ENCODE measurements around the gene KDM2B.

The KDM2B gene

GRCh38 chr12:121444842-121445202 lies 136.0 kb downstream of the KDM2B start:
- TF ChIP-seq CTCF (IDR thresholded peaks at IDR 0.05; ENCODE audit: low read depth, low read length): no peak
- DNase-seq (ENCODE audit: extremely low read depth, low read depth): no peak

DNA sequence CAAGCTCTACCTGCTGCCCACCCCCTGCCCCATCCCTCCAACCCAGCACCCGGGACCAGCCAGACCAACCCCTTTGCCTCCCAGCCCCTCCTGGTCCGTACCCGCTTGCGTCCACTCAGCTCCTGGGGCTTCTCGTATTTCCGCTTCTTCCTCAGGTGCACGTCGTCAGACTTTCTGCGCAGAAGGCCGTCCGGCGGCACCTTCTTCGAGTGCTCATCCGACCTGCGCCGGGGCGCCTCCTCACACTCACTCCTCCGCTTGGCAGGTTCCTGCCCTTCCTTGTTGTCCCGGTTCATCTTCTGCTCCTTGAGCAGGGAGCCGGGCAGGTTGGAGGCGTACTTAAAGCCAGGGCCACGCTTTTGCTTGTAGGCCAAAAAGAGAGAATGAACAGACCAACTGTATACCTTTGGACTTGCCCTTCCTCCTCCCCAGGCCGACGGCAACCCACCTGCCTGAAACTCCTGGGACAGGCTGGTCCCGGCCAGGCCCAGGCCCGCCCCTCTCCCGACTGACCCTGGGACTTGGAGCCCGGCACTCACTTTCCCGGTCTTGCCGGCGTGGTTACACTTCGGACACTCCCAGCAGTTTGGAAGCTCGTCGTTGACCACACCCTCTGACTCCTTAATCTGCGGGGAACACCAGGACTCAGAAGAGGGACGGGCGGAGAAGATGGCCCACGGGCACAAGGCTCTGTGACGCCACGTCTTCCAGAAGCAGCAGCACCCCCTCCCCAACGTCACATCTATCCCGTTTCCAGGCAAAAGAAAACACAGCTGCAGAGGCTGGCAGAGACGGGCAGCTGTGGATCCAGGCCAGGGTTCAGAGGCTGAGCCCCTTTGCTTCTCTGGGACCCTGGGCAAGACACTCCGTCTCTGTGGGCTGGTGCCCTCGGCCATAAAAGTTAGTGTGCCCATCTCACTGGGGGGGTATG lies 136.6 kb downstream of the KDM2B start:
- TF ChIP-seq CTCF (IDR thresholded peaks at IDR 0.05; ENCODE audit: low read depth, low read length): no peak

GRCh38 chr12:121443193-121443870 lies 137.5 kb downstream of the KDM2B start:
- peak; percentile 95 for TF ChIP-seq CTCF (IDR thresholded peaks at IDR 0.05; ENCODE audit: low read depth, low read length)
- DNase-seq (ENCODE audit: extremely low read depth, low read depth): peak; percentile 44

More for the DNA sequence above, 136.6 kb downstream of the KDM2B start:
- DNase-seq (ENCODE audit: extremely low read depth, low read depth): no peak

GRCh38 chr12:121442028-121442948 lies 138.5 kb downstream of the KDM2B start:
- no peak for DNase-seq (ENCODE audit: extremely low read depth, low read depth)
- no peak for TF ChIP-seq CTCF (IDR thresholded peaks at IDR 0.05; ENCODE audit: low read depth, low read length)

- no peak for DNase-seq (ENCODE audit: extremely low read depth, low read depth)
- no peak; the same call in 1 of the 2 replicates for TF ChIP-seq CTCF (IDR thresholded peaks at IDR 0.05; ENCODE audit: low read depth, low read length)
These were observed 139.3 kb downstream of the KDM2B start for GRCh38 chr12:121441555-121441954.

DNA sequence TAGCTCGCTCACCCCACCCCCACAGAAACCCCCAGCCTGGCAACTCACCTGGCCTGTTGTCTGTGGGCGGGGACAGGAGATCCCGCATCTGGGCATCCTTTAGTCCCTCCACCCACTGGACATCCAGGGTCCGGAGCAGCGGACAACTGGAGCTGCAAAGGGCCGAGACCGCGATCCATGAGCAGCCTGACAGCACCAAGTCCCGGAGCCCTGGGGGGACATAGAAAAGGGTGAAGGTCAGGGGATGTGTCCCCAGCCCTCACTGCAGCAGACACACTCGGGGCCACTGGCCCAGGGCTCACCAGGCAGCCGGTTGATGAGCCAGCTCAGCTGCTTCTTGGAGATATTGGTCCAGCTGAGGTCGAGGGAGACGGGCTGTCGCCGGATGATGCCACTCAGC lies 140.1 kb downstream of the KDM2B start:
- no peak for TF ChIP-seq CTCF (IDR thresholded peaks at IDR 0.05; ENCODE audit: low read depth, low read length)

More for the DNA sequence above, 140.1 kb downstream of the KDM2B start:
- no peak for DNase-seq (ENCODE audit: extremely low read depth, low read depth)

All from AG09319 (cell line).